ENCODE measurements around the gene NPPB. TPM values are rescaled to one million over a fixed set of nuclear protein-coding genes. Genes with fewer than 3 reads are reported as not detected.

NPPB gene
- total RNA-seq, 3 donors from 2014 or later: not detected

- Histone ChIP-seq H3K4me3 (no peak overlapping the region), H3K36me3 (no peaks in the 10 kb centered on the region), H3K27me3 (peaks cover 0 to 46% of the 10 kb centered on the region in 2 donors), H3K27ac (no peak overlapping the region), H3K9me3 (no peaks in the 10 kb centered on the region), H3K4me1 (no peaks in the 10 kb centered on the region)
- DNase-seq (ENCODE audit: low spot score in 2 of 2): no peak
- TF ChIP-seq POLR2A (IDR thresholded peaks at IDR 0.05) (no peak), POLR2AphosphoS5 (IDR thresholded peaks at IDR 0.05) (no peak)
- TF ChIP-seq, protein P1, sequence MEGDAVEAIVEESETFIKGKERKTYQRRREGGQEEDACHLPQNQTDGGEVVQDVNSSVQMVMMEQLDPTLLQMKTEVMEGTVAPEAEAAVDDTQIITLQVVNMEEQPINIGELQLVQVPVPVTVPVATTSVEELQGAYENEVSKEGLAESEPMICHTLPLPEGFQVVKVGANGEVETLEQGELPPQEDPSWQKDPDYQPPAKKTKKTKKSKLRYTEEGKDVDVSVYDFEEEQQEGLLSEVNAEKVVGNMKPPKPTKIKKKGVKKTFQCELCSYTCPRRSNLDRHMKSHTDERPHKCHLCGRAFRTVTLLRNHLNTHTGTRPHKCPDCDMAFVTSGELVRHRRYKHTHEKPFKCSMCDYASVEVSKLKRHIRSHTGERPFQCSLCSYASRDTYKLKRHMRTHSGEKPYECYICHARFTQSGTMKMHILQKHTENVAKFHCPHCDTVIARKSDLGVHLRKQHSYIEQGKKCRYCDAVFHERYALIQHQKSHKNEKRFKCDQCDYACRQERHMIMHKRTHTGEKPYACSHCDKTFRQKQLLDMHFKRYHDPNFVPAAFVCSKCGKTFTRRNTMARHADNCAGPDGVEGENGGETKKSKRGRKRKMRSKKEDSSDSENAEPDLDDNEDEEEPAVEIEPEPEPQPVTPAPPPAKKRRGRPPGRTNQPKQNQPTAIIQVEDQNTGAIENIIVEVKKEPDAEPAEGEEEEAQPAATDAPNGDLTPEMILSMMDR (IDR thresholded peaks at IDR 0.05): no peak
- intact Hi-C loops (cut with DNase I; ENCODE audit: low total_unique reads): no loop called here
These were observed 475 bp upstream of the NPPB start for GRCh38 chr1:11858968-11859871.

DNA sequence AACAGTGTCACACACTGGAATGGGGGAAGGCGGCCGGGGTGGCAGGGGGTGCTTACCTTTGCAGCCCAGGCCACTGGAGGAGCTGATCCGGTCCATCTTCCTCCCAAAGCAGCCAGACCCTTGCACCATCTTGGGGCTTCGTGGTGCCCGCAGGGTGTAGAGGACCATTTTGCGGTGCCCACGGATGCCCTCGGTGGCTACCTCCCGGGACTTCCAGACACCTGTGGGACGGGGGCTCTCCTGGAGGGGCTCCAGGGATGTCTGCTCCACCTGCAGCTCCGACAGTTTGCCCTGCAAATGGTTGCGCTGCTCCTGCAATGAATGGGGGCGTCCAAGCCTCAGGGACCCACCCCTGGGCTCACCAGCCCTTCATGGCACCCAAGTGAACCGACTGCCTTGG lies 587 bp downstream of the NPPB start:
- DNase-seq (ENCODE audit: low spot score in 2 of 2): no peak
- Histone ChIP-seq H3K4me3 (no peak overlapping the region), H3K4me1 (no peaks in the 10 kb centered on the region), H3K9me3 (no peaks in the 10 kb centered on the region), H3K27ac (no peak overlapping the region), H3K36me3 (no peaks in the 10 kb centered on the region), H3K27me3 (peaks cover 0 to 46% of the 10 kb centered on the region in 2 donors)
- intact Hi-C loops (cut with DNase I; ENCODE audit: low total_unique reads): no loop called here
- TF ChIP-seq POLR2AphosphoS5 (IDR thresholded peaks at IDR 0.05) (no peak), POLR2A (IDR thresholded peaks at IDR 0.05) (no peak)
- TF ChIP-seq, protein P1 (IDR thresholded peaks at IDR 0.05): no peak

DNA sequence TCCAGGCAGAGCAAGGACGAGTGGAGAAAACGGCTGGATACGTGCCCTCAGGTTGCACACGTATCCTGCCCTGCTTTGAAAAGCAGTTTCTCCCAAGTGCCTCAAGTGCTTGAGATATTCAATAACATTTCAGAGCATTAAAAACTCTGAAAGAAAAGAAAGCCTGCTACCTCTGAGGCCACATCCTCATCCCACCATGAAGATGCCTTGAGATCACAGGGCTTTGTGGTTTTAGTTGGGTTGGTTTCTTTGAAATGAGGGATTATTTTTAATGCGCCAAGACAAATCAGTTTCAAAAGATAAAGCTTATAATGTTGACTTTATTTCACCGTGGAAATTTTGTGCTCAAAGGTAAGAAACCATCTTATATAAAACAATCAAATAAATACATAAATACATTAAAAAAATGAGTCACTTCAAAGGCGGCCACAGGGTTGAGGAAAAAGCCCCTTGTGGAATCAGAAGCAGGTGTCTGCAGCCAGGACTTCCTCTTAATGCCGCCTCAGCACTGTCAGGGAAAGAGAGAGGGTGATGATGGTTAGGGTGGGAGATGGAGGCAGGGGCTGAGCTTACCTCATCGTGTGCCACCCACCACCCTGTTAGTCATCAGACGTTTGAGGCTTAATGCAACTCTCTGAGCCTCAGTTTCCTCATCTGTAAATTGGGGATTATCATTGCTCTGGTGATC lies 1.4 kb downstream of the NPPB start:
- Histone ChIP-seq H3K4me1 (no peaks in the 10 kb centered on the region), H3K9me3 (no peaks in the 10 kb centered on the region), H3K36me3 (no peaks in the 10 kb centered on the region), H3K27ac (no peak overlapping the region), H3K27me3 (peaks cover 0 to 46% of the 10 kb centered on the region in 2 donors), H3K4me3 (no peak overlapping the region)
- no peak for DNase-seq (ENCODE audit: low spot score in 2 of 2)
- intact Hi-C loops (cut with DNase I; ENCODE audit: low total_unique reads): no loop called here
- TF ChIP-seq, protein P1 (IDR thresholded peaks at IDR 0.05): no peak
- TF ChIP-seq POLR2AphosphoS5 (IDR thresholded peaks at IDR 0.05) (no peak), POLR2A (IDR thresholded peaks at IDR 0.05) (no peak)

- DNase-seq (ENCODE audit: low spot score in 2 of 2): no peak
- TF ChIP-seq POLR2A (IDR thresholded peaks at IDR 0.05) (no peak), POLR2AphosphoS5 (IDR thresholded peaks at IDR 0.05) (no peak)
- TF ChIP-seq, protein P1 (IDR thresholded peaks at IDR 0.05): no peak
- H3K4me3 ChIP-seq: no peak overlapping the region
- no peaks in the 10 kb centered on the region for H3K36me3 ChIP-seq
- no peak overlapping the region for H3K27ac ChIP-seq
- no peaks in the 10 kb centered on the region for H3K9me3 ChIP-seq
- no peaks in the 10 kb centered on the region for H3K4me1 ChIP-seq
- peaks cover 0 to 46% of the 10 kb centered on the region in 2 donors for H3K27me3 ChIP-seq
- intact Hi-C loops (cut with DNase I; ENCODE audit: low total_unique reads): no loop called here
These were observed 2.0 kb downstream of the NPPB start for GRCh38 chr1:11856698-11857097.

DNA sequence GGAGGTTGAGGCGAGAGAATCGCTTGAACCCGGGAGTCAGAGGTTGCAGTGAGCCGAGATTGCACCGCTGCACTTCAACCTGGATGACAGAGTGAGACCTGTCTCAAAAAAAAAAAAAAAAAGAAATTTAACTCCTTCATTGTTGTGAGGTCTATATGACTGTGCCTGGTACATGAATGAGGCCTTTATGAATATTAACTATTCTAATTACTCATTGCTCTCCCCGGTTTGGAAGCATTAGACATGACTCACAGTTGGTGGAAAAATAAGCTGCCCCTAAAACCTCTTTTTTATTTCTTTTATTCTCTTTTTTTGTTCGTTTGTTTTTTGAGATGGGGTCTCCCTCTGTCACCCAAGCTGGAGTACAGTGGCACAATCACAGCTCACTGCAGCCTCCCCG lies 3.3 kb downstream of the NPPB start:
- Histone ChIP-seq H3K27ac (no peak overlapping the region), H3K4me1 (no peaks in the 10 kb centered on the region), H3K9me3 (no peaks in the 10 kb centered on the region), H3K27me3 (peaks cover 0 to 43% of the 10 kb centered on the region in 2 donors), H3K4me3 (no peak overlapping the region), H3K36me3 (no peaks in the 10 kb centered on the region)
- DNase-seq (ENCODE audit: low spot score in 2 of 2): no peak
- intact Hi-C loops (cut with DNase I; ENCODE audit: low total_unique reads): no loop called here
- TF ChIP-seq POLR2A (IDR thresholded peaks at IDR 0.05) (no peak), POLR2AphosphoS5 (IDR thresholded peaks at IDR 0.05) (no peak)
- TF ChIP-seq, protein P1 (IDR thresholded peaks at IDR 0.05): no peak

Data from breast epithelium (tissue), 4 donors.